Measurements from ENCODE around the gene IL3RA. TPM values are rescaled to one million over a fixed set of nuclear protein-coding genes. Genes with fewer than 3 reads are reported as not detected.

Gene IL3RA
- total RNA-seq, 4 donors from 2014 or later, result 5.0 to 19.1 (median 11.4) TPM

DNA sequence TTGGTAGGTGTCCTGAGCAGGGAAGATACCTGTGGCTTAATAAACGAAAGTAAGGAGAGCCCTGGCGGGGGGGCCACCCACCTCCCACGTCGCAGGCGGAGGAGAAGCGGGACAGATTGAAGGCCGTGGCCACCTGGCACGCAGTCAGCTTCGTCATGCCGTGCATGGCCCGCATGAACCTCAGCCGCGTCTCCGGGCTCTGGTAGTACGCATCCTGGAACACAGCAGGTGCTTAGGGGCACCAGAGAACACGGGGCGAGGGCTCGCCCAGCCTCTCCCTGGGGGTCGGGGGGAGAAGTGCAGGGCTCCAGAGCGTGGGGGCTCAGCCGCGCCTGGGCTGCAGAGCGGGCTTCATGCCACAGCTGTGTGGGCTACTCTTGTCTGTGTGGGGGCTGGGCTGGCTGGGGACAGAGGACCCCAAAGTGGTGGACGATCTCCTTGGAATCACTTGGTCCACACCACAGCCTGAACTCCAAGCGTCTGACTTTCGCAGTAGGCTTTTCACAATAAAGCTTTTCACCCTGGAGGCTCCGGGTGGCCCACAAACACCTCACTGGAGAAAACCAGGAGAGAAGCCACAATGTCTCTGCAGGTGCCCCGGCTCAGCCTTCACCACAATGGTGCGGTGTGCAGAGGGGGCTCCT is 82.4 kb downstream of the IL3RA start:
- no peak overlapping the region for H3K27ac ChIP-seq (replicated peaks in 1 of 4)
- 92% methylated on average over 26 of the region's 29 CpGs for WGBS
- no peak overlapping the region for H3K4me3 ChIP-seq
- H3K36me3 ChIP-seq, result peaks cover 27 to 75% (median 67%) of the 10 kb centered on the region in 4 donors
- intact Hi-C loops (cut with DNase I), result no loop called here
- TF ChIP-seq POLR2AphosphoS5 (IDR thresholded peaks at IDR 0.05), result no peak
- no peak for TF ChIP-seq EP300 (IDR thresholded peaks at IDR 0.05)
- no peak for TF ChIP-seq POLR2A (IDR thresholded peaks at IDR 0.05; ENCODE audit: low read depth)
- TF ChIP-seq, protein P1, sequence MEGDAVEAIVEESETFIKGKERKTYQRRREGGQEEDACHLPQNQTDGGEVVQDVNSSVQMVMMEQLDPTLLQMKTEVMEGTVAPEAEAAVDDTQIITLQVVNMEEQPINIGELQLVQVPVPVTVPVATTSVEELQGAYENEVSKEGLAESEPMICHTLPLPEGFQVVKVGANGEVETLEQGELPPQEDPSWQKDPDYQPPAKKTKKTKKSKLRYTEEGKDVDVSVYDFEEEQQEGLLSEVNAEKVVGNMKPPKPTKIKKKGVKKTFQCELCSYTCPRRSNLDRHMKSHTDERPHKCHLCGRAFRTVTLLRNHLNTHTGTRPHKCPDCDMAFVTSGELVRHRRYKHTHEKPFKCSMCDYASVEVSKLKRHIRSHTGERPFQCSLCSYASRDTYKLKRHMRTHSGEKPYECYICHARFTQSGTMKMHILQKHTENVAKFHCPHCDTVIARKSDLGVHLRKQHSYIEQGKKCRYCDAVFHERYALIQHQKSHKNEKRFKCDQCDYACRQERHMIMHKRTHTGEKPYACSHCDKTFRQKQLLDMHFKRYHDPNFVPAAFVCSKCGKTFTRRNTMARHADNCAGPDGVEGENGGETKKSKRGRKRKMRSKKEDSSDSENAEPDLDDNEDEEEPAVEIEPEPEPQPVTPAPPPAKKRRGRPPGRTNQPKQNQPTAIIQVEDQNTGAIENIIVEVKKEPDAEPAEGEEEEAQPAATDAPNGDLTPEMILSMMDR (IDR thresholded peaks at IDR 0.05), result no peak
- no peak for DNase-seq (ENCODE audit: extremely low spot score)
- H3K27me3 ChIP-seq, result no peaks in the 10 kb centered on the region
- peaks cover 0 to 28% (median 11%) of the 10 kb centered on the region in 4 donors for H3K9me3 ChIP-seq
- no peaks in the 10 kb centered on the region for H3K4me1 ChIP-seq

DNA sequence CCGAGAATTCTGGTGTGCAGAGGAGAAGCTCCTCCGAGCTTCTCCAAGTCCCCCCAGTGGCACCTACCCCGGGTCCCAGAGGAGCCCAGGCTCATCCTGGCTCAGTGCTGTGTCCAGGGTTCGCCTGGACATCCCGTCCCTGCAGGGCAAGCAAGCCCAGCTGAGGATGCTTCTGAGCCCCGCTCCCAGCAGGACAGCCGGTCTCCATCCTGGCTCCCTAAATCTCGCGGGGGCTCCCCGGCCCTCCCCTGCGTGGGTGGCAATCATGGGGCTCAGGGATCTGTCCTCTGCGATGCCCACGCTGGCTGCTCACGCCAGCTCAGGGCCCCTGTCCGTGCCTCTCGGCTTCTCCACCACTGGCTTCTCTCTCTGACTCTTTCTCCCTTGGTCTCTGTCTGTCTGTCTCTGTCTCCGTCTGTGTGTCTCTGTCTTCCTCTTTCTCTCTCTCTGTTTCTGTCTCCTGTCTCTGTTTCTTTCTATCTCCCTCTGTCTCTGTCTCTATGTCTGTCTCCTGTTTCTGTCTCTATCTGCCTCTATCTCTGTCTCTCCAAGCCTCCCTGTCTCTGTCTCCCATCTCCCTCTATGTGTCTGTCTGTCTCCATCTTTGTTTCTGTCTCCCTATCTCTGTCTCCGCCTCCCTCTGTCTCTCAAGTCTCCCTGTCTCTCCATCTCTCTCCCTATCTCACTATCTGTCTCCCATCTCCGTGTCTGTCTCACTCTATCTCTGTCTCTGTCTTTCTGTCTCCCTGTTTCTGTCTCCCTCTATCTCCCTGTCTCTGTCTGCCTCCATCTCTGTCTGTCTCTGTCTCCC is 83.2 kb downstream of the IL3RA start:
- DNase-seq (ENCODE audit: extremely low spot score), result no peak
- H3K4me1 ChIP-seq, result no peaks in the 10 kb centered on the region
- 94% methylated on average over 18 of the region's 19 CpGs for WGBS
- peaks cover 22 to 70% (median 61%) of the 10 kb centered on the region in 4 donors for H3K36me3 ChIP-seq
- no peak overlapping the region for H3K4me3 ChIP-seq
- TF ChIP-seq EP300 (IDR thresholded peaks at IDR 0.05) (no peak), POLR2A (IDR thresholded peaks at IDR 0.05; ENCODE audit: low read depth) (no peak), POLR2AphosphoS5 (IDR thresholded peaks at IDR 0.05) (no peak)
- TF ChIP-seq, protein P1 (IDR thresholded peaks at IDR 0.05), result no peak
- H3K9me3 ChIP-seq, result peaks cover 0 to 28% (median 11%) of the 10 kb centered on the region in 4 donors
- intact Hi-C loops (cut with DNase I), result no loop called here
- no peaks in the 10 kb centered on the region for H3K27me3 ChIP-seq
- no peak overlapping the region for H3K27ac ChIP-seq (replicated peaks in 1 of 4)

DNA sequence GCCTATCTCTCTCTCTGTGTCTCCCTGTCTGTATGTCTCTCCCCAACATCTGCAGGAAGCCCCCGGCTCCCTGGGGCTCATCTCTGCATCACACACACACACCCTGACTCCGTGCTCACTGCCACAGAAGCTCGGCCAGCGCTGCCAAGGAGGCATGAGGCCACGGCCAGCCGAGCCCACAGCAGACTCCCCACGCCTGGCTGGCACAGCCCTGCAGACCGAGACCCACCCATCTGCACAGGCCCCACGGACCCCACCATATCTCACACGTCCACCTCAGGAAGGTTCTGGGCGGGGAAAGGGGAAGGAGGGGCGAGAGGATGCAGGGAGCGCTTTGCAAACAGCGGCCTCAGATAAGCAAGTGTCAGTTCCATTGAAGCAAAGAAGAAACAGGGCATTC is 83.8 kb downstream of the IL3RA start:
- DNase-seq (ENCODE audit: extremely low spot score), result no peak
- H3K36me3 ChIP-seq, result peaks cover 27 to 75% (median 65%) of the 10 kb centered on the region in 4 donors
- no peaks in the 10 kb centered on the region for H3K4me1 ChIP-seq
- no peak overlapping the region for H3K4me3 ChIP-seq
- intact Hi-C loops (cut with DNase I), result no loop called here
- H3K9me3 ChIP-seq, result peaks cover 0 to 28% (median 11%) of the 10 kb centered on the region in 4 donors
- H3K27me3 ChIP-seq, result no peaks in the 10 kb centered on the region
- no peak overlapping the region for H3K27ac ChIP-seq (replicated peaks in 1 of 4)
- WGBS, result 79% methylated on average over 14 of the region's 14 CpGs
- peak in 1 of 2 donors; percentile 7 for TF ChIP-seq POLR2AphosphoS5 (IDR thresholded peaks at IDR 0.05)
- TF ChIP-seq, protein P1 (IDR thresholded peaks at IDR 0.05), result no peak

DNA sequence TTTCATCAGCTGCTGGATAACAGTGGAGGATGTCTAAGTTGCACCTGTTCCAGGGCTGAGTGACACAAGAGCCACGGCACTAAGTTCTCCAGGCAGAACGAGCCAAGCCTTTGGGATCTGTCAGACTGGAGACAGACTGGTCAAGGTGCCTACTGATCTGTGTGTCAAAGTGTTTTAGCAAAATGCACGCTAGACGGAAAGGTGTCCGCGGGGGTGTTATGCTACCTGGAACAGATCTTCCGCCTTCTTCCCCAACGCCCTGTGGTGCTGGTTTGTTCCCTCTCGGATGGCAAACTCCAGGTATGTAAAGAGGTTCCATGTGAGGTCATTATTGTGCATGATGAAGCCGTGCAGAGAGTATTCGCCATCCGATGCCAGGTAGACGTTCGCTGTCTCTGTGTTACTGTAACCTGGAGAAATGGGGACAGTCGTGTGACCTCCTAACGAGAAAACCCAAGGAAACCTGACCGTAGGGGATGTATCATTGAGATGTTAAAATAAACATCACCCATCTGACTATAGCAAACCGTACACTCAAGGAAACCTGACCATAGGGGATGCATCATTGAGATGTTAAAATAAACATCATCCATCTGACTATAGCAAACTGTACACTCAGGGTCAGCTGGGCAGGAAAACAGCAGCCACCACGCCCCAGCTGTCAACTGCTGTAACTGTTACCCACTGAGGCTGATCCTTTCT is 85.0 kb downstream of the IL3RA start:
- DNase-seq (ENCODE audit: extremely low spot score), result no peak
- TF ChIP-seq, protein P1 (IDR thresholded peaks at IDR 0.05), result no peak
- no peak for TF ChIP-seq EP300 (IDR thresholded peaks at IDR 0.05)
- TF ChIP-seq POLR2AphosphoS5 (IDR thresholded peaks at IDR 0.05), result no peak
- no peak for TF ChIP-seq POLR2A (IDR thresholded peaks at IDR 0.05; ENCODE audit: low read depth)
- no peaks in the 10 kb centered on the region for H3K4me1 ChIP-seq
- intact Hi-C loops (cut with DNase I), result no loop called here
- peaks cover 0 to 28% (median 11%) of the 10 kb centered on the region in 4 donors for H3K9me3 ChIP-seq
- H3K27me3 ChIP-seq, result no peaks in the 10 kb centered on the region
- WGBS, result 96% methylated on average over 14 of the region's 19 CpGs
- H3K27ac ChIP-seq (replicated peaks in 1 of 4), result no peak overlapping the region
- H3K4me3 ChIP-seq, result no peak overlapping the region
- peaks cover 33 to 78% (median 65%) of the 10 kb centered on the region in 4 donors for H3K36me3 ChIP-seq
